MV-4-11 (cell line): Measurements from ENCODE around the gene CAPN12.
"Not testable (repeated sequence)": the region's sequence is repeated elsewhere in the genome, so short reads cannot be mapped to it uniquely, and the experiment has no call there.

Source experiments
- DNase-seq: peaks from one replicate; lab custom pipeline; 2025; lab: John Stamatoyannopoulos, UW

CAPN12 gene

DNA sequence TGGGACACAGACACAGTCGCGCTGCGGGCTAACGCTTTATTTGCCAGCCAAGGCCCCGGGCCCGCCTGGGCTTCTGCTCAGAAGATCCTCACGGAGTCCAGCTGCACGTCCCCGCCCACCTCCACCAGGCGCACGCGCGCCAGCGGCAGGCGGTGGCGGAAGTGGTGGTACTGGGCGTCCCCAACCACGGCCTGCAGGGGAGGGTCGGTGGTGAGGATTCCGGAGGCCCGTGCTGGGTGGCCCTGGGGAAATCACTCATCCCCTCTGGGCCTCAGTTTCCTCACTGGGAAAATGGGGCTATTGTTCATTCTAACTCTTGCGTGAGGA is 26.6 kb upstream of the CAPN12 start:
- not testable (repeated sequence) for DNase-seq

DNA sequence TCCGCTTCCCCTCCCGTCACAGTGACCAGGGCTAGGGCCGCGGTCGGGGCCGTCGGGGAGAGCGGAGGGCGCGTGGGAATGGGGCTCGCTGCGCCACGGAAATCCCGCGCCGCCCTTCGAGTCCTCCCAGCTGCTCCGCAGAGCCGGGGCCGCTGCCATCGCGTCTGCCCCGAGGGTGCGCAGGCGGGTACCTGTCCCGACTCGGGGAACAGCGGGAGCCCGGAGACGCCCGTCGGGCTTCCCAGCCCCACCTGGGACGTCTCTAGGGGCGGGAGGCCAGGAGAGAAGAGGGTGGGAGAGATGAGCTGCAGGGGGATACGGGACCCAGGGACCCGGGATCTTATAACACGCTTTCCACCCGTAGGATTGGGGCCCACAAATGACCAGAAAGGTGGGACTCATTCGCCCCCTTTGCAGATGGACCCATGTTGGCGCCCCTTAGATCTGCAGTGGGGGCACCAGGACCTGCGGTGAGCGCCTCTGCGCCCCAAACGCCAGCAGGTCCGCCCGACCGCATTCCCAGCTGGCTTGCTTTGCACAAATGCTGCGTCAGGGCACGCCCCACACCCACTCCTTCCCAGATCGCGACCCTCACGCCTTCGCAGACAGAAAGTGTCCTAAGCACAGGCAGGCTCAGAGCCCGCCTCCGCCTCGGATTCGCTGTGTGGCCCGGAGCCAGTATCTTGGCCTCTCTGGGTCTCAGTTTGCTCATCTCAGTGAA is 26.1 kb upstream of the CAPN12 start:
- DNase-seq = not testable (repeated sequence)

DNA sequence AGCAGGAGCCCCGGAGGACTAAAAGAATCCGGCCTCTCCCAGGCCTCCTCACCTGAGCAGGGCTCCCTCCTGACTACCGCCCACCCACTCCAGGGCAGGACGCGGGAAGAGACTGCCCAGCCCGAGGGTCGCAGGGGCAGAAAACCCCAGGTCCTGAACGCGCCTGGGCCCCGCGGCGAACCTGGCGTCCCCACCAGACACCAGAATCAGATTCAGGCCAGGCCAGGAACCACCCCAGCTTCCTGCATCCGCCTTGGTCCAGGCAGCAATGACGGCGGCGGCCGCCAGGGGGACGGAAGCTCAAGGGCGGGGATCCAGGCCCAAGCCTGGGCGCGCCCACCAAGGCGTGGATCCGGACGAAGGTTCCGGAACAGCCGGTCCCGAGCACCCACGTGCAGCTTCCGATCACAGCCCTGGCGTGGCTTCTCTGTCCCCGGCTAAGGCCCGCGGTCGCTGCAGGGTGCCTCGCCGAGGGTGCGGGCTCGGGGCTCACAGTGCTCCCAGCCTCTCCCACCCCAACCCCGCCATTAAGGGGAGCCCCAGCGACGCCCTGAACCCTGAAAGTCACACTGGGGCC is 25.4 kb upstream of the CAPN12 start:
- DNase-seq = peak; percentile 68

DNA sequence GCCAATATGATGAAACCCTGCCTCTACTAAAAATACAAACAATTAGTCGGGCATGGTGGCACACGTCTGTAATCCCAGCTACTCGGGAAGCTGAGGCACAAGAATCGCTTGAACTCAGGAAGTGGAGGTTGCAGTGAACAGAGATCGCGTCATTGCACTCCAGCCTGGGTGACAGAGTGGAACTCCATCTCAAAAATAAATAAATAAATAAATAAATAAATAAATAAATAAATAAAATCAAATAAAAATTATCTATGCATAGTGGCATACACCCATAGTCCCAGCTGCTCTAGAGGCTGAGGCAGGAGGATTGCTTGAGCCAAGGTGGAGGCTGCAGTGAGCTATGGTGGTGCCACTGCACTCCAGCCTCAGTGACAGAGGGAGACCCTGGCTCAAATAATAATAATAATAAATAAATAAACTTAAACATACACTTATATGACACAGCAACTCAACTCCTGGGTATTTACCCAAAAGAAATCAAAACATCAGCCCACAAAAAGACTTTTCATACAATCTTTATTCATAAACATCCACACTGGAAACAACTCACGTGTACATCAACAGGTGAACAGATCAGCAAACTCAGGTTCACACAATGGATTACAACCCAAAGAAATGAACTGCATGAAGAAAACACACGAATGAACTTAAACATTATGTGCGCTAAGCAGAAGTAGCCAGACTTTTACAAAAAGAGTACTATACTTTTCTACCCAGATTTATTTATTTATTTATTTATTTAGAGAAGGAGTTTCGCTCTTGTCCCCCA is 22.2 kb upstream of the CAPN12 start:
- no peak for DNase-seq

DNA sequence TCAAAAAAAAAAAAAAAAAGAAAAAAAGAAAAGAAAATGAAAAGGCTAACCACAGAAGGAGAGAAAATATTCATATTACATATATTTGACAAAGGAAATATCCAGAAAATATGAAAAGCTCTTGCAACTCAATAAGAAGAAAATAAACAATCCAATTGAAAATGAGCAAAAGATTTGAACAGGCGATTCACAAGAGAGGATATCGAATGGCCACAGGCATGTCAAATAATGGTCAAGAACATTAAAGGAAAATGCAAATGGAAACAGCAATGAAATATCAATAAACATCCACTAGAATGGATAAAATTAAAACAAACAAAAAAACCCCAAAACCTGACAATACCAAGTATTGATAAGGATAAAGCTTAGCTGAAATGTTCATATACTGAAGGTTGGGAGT is 20.9 kb upstream of the CAPN12 start:
- DNase-seq = no peak

DNA sequence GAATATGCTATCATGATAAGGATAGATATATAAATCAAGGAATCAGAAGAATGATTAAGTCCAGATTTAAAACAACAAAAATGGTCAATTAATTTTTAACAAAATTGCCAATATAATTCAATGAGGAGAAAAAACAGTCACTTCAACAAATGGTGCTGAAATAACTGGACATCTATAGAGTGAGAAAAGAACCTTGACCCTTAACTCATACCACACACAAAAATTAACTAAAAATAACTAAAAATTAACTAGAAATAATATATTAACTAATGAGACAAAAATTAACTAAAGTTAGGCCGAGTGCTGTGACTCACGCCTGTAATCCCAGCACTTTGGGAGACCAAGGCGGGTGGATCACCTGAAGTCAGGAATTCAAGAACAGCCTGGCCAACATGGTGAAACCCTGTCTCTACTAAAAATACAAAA is 19.5 kb upstream of the CAPN12 start:
- DNase-seq = no peak

DNA sequence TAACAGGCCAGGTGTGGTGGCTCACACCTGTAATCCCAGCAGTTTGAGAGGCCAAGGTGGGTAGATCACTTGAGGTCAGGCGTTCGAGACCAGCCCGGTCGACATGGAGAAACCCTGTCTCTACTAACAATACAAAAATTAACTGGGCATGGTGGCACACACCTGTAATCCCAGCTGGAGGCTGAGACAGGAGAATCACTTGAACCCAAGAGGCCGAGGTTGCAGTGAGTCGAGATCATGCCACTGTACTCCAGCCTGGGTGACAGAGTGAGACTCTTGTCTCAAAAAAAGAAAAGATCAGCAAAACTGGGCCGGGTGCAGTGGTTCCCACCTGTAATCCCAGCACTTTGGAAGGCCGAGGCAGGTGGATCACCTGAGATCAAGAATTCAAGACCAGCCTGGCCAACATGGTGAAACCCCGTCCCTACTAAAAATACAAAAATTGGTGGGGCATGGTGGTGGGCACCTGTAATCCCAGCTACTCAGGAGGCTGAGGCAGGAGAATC is 17.7 kb upstream of the CAPN12 start:
- DNase-seq = not testable (repeated sequence)

DNA sequence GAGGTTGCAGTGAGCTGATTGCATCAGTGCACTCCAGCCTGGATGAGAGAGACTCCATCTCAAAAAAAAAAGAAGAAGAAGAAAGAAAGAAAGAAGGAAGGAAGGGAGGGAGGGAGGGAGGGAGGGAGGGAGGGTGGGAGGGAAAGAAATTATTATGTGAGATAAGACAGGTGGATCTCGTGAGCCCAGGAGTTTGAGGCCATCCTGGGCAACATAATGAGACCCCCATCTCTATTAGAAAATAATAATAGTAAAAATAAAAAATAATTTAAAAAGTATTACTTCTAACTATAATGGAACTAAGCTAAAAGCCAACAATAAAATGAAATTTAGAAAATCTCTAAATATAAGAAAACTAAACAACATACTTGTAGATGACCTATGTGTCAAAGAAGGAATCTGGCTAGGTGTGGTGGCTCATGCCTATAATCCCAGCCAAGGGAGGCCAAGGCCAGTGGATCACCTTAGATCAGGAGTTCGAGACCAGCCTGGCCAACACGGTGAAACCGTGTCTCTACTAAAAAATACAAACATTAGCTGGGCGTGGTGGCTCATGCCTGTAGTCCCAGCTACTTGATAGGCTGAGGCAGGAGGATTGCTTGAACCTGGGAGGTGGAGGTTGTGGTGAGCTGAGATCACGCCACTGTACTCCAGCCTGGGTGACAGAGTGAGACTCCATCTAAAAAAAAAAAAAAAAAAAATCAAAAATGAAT is 16.7 kb upstream of the CAPN12 start:
- not testable (repeated sequence) for DNase-seq

DNA sequence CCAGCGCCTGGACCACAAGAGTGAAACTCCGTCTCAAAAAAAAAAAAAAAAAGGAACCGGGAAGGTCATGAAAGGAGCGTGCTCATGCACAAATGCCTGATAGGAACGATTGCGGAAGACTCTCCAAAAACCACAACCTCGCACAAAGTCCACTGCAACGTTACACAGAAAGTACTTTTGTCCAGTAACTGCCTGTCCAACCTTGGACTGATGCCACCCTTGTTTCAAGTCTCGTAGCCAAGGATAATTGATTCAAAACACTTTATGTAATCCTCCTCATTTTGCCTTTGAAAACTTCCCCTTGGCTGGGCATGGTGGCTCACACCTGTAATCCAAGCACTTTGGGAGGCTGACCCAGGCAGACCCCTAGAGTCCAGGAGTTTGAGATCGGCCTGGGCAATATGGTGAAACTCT is 15.3 kb upstream of the CAPN12 start:
- DNase-seq = peak; percentile 96

DNA sequence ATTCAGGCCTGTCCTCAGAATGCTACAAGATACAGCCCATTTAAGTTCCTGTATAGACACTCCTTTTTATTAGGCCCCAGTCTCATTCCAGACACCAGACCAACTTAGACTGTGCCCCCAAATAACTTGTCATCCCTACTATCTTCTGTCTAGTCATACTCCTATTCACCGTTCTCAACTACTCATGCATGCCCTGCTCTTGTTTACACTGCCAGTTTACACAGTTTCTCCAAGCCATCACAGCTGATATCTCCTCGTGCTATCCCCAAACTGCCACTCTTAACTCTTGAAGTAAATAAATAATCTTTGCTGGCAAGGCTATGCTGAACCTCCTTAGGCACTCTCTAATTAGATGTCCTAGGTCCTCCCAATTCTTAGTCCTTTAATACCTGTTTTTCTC is 9.9 kb upstream of the CAPN12 start:
- DNase-seq = not testable (repeated sequence)

DNA sequence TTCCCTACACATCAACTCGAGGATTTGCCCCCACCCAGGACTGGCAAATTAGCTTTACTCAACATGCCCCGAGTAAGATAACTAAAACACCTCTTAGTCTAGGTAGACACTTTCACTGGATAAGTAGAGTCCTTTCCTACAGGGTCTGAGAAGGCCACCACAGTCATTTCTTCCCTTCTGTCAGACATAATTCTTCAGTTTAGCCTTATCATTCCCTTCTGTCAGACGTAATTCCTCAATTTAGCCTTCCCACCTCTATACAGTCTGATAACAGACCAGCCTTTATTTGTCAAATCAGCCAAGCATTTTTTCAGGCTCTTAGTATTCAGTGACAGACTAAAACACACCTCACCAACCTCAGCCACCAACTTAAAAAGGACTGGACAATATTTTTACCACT is 9.5 kb upstream of the CAPN12 start:
- not testable (repeated sequence) for DNase-seq

DNA sequence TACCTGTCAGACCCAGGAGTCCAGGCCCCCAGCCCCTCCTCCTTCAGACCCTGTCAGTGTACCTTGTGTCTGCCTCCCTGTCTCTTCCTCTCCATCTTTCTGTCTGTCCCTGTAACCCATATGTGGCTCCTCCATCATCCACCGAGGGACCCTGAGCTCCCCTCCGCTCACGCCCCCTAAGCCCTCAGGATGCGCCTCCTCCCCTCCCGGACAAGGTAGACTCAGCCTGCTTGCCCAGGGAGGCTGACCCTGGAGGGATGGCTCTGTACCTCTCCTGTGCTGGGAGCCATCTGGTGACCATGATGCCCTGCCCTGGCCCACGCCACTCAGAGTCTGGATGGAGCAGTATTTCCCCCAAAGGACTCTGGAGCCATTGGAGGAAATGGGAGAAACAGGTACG is 1.0 kb upstream of the CAPN12 start:
- no peak for DNase-seq

DNA sequence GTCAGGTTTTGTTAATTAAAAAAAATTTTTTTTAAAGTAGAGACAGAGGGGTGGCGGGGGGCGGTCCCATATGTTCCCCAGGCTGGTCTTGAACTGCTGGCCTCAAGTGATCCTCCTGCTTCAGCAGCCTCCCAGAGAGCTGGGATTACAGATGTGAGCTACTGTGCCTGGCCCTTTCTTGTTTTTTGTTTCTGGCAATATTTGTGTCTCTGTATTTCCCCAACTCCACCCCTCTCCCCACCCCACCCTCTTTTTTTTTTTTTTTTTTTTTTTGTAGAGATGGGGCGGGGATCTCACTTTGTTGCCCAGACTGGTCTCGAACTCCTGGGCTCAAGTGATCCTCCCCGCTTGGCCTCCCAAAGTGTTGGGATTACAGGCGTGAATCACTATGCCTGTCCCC is 600 bp upstream of the CAPN12 start:
- no peak for DNase-seq

DNA sequence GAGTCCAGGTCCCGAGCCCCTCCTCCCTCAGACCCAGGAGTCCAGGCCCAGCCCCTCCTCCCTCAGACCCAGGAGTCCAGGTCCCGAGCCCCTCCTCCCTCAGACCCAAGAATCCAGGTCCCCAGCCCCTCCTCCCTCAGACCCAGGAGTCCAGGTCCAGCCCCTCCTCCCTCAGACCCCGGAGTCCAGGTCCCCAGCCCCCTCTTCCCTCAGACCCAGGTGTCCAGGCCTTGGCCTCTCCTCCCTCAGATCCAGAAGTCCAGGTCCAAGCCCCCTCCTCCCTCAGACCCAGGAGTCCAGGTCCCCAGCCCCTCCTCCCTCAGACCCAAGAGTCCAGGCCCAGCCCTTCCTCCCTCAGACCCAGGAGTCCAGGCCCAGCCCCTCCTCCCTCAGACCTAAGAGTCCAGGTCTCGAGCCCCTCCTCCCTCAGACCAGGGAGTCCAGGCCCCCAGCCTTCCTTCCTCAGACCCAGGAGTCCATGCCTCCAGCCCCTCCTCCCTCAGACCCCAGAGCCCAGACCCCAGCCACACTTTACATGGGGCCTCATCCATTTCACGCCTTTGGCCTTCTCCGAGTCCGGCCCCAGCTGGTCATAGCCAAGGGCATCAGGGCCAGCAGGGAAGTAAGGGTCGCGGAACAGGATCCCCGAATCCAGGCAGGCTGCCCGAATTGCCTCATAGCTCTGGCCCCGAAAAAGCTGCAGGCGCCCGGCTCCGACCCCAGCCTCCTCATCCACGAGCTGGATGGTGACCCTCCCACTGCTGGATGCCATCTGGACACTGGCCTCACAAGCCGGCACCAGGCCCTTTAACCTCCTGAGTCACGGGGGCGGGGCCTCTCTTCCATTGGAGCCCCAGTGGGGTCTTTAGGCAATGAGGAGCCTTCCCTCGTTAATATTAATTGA is 628 bp downstream of the CAPN12 start:
- DNase-seq = no peak

DNA sequence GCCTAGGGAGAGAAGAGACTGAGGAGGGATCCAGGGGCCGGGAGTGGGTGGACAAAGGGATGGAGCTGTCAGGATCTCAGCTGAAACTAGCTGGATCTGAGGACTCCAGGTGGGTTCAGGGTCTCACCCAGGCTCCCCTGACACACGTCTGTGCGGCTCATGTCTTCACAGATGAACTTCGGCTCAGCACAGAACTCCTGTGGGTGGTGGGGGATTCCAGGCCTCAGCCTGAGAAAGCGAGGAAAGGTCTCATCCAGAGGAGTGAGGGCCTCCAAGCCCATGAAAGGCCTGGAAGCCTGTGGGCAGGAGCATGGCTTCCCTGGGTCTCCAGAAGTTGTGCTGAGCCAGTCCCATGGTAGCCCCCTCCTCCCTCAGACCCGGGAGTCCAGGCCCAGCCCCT is 1.4 kb downstream of the CAPN12 start:
- no peak for DNase-seq

DNA sequence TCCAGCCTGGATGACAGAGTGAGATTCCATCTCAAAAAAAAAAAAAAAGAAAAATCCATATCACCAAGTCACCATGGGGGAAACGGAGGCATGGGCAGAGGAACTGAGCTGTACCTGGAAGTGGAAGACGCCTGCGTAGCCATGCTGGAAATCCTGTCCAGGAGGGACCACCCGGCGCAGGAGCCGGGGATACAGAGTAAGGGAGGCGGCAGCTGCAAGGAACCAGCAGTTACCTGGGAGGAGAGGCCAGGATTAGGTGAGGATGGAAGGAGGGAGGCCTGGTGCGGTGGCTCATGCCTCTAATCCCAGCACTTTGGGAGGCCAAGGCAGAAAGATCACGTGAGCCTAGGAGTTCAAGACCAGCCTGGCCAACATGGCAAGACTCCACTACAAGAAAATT is 2.0 kb downstream of the CAPN12 start:
- DNase-seq = no peak

DNA sequence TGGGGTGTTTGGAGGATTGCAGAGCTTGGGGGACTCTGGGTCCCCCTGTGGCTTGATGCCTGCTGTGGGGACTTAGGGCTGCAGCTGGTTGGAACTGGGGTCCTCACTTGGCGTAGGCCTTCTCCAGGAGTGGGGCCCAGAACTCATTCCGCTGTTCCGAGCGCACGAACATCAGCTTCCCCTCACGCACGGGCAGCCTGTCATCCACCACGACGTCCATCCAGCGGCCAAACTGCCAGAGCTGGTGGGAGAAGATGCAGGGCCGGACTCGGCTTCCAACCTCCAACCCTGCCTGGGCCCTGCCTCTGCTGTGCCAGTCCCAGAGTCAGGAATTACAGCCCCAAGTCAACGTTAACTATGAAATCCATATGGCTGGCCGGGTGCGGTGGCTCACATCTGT is 2.6 kb downstream of the CAPN12 start:
- DNase-seq = no peak

DNA sequence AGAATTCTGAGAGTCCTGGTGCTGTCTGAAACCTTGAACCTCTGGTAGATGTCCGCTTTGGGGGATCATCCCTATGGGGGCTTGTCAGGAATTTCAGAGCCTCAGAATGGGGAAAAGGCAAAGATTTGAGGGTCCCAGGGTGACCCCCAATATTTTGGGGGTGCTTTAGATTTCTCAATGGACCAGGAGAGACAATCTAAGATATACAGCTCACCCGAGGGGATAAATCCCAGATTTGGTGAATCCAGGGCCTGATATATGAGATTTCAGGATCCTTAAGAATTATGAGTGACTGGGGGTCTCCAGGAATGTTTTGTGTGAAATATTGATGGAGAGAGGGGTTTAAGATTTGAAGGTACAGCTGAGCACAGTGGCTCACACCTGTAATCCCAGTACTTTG is 3.3 kb downstream of the CAPN12 start:
- DNase-seq = no peak

DNA sequence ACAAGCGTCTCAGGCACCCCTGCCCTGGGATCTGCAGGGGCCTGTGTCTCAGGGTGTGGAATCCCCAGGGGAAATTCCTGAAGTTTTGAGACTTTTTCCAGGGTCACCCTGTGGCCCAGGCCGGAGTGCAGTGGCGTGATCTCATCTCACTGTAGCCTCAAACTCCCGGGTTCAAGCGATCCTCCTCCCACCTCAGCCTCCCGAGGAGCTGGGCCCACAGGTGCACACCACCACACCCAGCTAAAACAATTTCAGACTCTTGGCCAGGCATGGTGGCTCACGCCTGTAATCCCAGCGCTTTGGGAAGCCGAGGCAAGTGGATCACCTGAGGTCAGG is 4.0 kb downstream of the CAPN12 start:
- no peak for DNase-seq

DNA sequence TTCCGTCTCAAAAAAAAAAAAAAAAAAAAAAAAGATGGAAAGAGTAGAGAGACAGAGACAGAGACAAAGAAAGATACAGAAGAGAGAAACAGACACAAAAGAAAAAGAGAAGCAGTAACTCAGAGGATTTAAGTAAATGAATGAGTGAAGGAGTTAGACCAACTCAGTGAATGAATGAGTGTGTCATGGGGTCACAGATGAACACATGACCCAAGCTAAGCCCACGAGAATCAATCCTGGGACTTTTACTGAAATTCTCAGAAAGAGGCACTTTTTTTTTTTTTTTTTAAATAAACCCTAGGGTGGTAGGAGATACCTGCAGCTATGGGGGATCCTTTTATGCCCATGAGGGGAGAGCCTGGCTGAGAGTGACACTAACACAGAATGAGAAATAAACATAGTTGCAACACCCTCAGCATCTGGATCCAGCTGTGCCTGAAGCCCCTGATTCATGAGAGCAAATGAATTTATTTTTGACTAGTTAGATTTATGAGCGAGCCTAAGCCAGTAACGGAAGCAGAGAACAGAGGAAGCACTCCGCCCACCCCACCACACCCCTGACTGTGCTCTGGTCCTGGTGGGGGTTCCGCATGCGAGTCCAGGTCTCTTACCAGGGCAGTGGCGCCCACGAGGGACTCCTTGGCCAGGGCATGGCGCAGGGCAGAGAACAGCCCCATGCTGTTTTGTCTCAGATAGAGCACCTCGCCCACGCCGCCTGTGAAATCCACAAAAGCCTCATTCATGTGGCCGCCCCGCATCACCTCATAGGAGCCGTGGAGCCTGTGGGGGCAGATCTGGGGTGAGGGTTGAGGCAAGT is 4.6 kb downstream of the CAPN12 start:
- DNase-seq = peak; percentile 63
